Astrocyte (in vitro differentiated cells and primary cell): ENCODE measurements around the gene SPTLC3. TPM values are rescaled to one million over a fixed set of nuclear protein-coding genes. Genes with fewer than 3 reads are reported as not detected.

ENCODE experiments used
- DNase-seq: peaks from one replicate; pipeline ENCODE4 v3.0.0-alpha.2; 2010; ENCODE audit warnings: low read depth
- FAIRE-seq: peaks from 2 replicates; lab custom pipeline; 2011; peaks lifted over from hg19 to GRCh38; lab: Jason Lieb, UNC
- H2AFZ ChIP-seq: 2 replicates; pipeline ENCODE4 v1.6.0; 2012; ENCODE audit warnings: low read depth, low read length, inconsistent platforms
- H3K27ac ChIP-seq: 2 replicates; pipeline ENCODE4 v1.5.1; 2011; ENCODE audit warnings: low read depth, low read length, inconsistent platforms
- H3K27me3 ChIP-seq: 2 replicates; pipeline ENCODE4 v1.6.0; 2011; ENCODE audit warnings: low read length, inconsistent platforms; ENCODE audit not compliant: insufficient read depth
- H3K36me3 ChIP-seq: 2 replicates; pipeline ENCODE4 v1.5.1; 2011; ENCODE audit warnings: low read length, inconsistent platforms; ENCODE audit not compliant: insufficient read depth
- H3K4me1 ChIP-seq: 2 replicates; pipeline ENCODE4 v1.5.1; 2011; ENCODE audit warnings: low read length, inconsistent platforms; ENCODE audit not compliant: insufficient read depth
- H3K4me2 ChIP-seq: 2 replicates; pipeline ENCODE4 v1.6.0; 2012; ENCODE audit warnings: low read length, inconsistent platforms
- H3K4me3 ChIP-seq: 2 replicates; pipeline ENCODE4 v1.5.1; 2011; ENCODE audit warnings: low read depth, mild to moderate bottlenecking, low read length, inconsistent platforms; ENCODE audit not compliant: insufficient read depth
- H3K79me2 ChIP-seq: 2 replicates; pipeline ENCODE4 v1.6.0; 2012; ENCODE audit warnings: mild to moderate bottlenecking, low read length, inconsistent platforms; ENCODE audit not compliant: insufficient read depth
- H3K9ac ChIP-seq: 2 replicates; pipeline ENCODE4 v1.6.0; 2012; ENCODE audit warnings: mild to moderate bottlenecking, low read length, inconsistent platforms
- H3K9me3 ChIP-seq: 2 replicates; pipeline ENCODE4 v1.5.1; 2012; ENCODE audit warnings: low read depth, mild to moderate bottlenecking, low read length, inconsistent platforms; ENCODE audit not compliant: insufficient read depth
- H4K20me1 ChIP-seq: 2 replicates; pipeline ENCODE4 v1.6.0; 2012; ENCODE audit warnings: low read length, inconsistent platforms; ENCODE audit not compliant: insufficient read depth
- H3K27ac Mint-ChIP-seq: one replicate; pipeline ENCODE4 v1.8.0; 2021; ENCODE audit warnings: mild to moderate bottlenecking, mixed read lengths; ENCODE audit not compliant: unreplicated experiment
- H3K27me3 Mint-ChIP-seq: one replicate; pipeline ENCODE4 v1.8.0; 2021; ENCODE audit warnings: low read depth, mixed read lengths; ENCODE audit not compliant: unreplicated experiment
- H3K36me3 Mint-ChIP-seq: one replicate; pipeline ENCODE4 v1.8.0; 2021; ENCODE audit warnings: low read depth, mixed read lengths; ENCODE audit not compliant: unreplicated experiment
- H3K4me1 Mint-ChIP-seq: one replicate; pipeline ENCODE4 v1.8.0; 2021; ENCODE audit warnings: low read depth, mixed read lengths; ENCODE audit not compliant: unreplicated experiment
- H3K4me3 Mint-ChIP-seq: one replicate; pipeline ENCODE4 v1.8.0; 2021; ENCODE audit warnings: mild to moderate bottlenecking, moderate library complexity, mixed read lengths; ENCODE audit not compliant: unreplicated experiment
- H3K9me3 Mint-ChIP-seq: one replicate; pipeline ENCODE4 v1.8.0; 2021; ENCODE audit warnings: mild to moderate bottlenecking, mixed read lengths; ENCODE audit not compliant: unreplicated experiment
- EZH2 ChIP-seq: IDR thresholded peaks from 2 replicates; pipeline ENCODE4 v1.6.1; 2012; ENCODE audit warnings: mild to moderate bottlenecking, low read length, inconsistent platforms; ENCODE audit not compliant: insufficient read depth
- total RNA-seq: library from RNA; stranded (reverse); gene quantifications from 2 replicates; pipeline ENCODE4 v1.2.1, GENCODE V29; 2021
- TF ChIP-seq, protein P1 (sequence below): IDR thresholded peaks from 2 replicates; pipeline ENCODE4 v1.5.1; 2011; ENCODE audit warnings: low read depth, mild to moderate bottlenecking, inconsistent platforms, low read length, moderate library complexity; ENCODE audit not compliant: insufficient read depth

The SPTLC3 gene
- total RNA-seq, 1 donor from 2014 or later, result 5.7 TPM

DNA sequence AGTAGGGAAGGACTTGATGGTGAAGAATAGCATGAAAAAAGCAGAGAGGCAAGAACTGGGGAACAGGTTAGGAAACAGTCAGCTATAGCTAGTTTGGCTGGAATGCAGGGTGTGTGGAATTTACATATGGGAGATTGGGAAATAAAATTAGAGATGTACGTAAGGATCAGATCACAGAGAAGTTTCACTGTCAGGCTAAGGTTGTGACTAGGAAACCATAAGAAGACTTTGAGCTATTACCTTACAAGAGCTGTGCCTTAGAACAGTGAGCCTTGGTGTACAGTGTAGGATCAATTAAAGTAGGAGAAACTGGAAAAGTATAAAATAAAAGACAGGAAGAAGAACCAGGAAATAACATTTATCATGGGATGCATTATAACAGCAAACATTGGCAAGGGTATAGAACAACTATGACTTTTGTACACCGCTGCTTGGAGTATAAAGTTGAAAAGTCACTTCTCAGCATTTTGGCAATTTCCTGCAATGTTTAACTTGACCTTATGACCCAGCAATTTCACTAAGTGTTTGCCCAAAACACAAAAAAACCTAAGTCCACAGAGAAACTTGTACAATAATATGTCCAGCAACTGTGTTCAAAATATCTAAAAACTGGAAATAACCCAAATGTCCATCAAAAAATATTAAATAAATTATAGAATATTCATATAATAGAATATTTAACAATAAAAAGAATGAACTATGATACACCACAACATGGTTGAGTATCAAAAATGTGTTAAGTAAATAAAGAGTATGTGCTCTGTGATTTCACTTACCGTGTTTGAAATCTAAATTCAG is 31.2 kb upstream of the SPTLC3 start:
- H3K27me3 ChIP-seq, result no peaks in the 10 kb centered on the region
- DNase-seq (no peak), FAIRE-seq (no peak)
- no peaks in the 10 kb centered on the region for H3K27me3 Mint-ChIP-seq
- H3K4me2 ChIP-seq, result no peak overlapping the region
- no peak overlapping the region for H3K27ac Mint-ChIP-seq
- TF ChIP-seq EZH2, result no peak
- TF ChIP-seq, protein P1, sequence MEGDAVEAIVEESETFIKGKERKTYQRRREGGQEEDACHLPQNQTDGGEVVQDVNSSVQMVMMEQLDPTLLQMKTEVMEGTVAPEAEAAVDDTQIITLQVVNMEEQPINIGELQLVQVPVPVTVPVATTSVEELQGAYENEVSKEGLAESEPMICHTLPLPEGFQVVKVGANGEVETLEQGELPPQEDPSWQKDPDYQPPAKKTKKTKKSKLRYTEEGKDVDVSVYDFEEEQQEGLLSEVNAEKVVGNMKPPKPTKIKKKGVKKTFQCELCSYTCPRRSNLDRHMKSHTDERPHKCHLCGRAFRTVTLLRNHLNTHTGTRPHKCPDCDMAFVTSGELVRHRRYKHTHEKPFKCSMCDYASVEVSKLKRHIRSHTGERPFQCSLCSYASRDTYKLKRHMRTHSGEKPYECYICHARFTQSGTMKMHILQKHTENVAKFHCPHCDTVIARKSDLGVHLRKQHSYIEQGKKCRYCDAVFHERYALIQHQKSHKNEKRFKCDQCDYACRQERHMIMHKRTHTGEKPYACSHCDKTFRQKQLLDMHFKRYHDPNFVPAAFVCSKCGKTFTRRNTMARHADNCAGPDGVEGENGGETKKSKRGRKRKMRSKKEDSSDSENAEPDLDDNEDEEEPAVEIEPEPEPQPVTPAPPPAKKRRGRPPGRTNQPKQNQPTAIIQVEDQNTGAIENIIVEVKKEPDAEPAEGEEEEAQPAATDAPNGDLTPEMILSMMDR, result no peak
- H3K4me3 ChIP-seq, result no peak overlapping the region
- H3K27ac ChIP-seq, result no peak overlapping the region
- H3K9me3 ChIP-seq, result no peaks in the 10 kb centered on the region
- no peaks in the 10 kb centered on the region for H3K36me3 ChIP-seq
- H3K4me3 Mint-ChIP-seq, result no peak overlapping the region
- no peaks in the 10 kb centered on the region for H3K36me3 Mint-ChIP-seq
- no peaks in the 10 kb centered on the region for H3K9me3 Mint-ChIP-seq
- no peaks in the 10 kb centered on the region for H3K4me1 ChIP-seq
- H4K20me1 ChIP-seq, result no peaks in the 10 kb centered on the region
- H3K4me1 Mint-ChIP-seq, result peaks cover 2% of the 10 kb centered on the region
- no peak overlapping the region for H3K9ac ChIP-seq
- H3K79me2 ChIP-seq, result no peaks in the 10 kb centered on the region
- no peak overlapping the region for H2AFZ ChIP-seq

DNA sequence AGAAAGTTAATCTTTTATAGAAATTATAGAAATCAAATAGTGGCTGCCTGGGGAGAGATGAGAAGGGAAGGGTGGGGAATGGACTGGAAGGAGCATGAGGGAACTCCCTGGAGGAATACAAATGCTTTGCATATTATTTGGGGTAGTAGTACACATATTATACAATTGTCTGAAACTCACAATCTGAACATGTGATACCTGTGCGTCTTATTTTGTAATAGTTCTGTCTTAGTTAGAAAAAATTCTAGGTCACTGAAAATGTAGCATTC is 30.7 kb upstream of the SPTLC3 start:
- no peak overlapping the region for H3K27ac ChIP-seq
- no peak overlapping the region for H3K9ac ChIP-seq

More for the DNA sequence above, 30.7 kb upstream of the SPTLC3 start:
- H3K9me3 ChIP-seq, result no peaks in the 10 kb centered on the region
- H4K20me1 ChIP-seq, result no peaks in the 10 kb centered on the region
- Mint-ChIP-seq H3K9me3 (no peaks in the 10 kb centered on the region), H3K4me1 (peaks cover 2% of the 10 kb centered on the region), H3K4me3 (no peak overlapping the region), H3K36me3 (no peaks in the 10 kb centered on the region), H3K27me3 (no peaks in the 10 kb centered on the region), H3K27ac (no peak overlapping the region)
- FAIRE-seq (no peak), DNase-seq (no peak)
- no peak overlapping the region for H3K4me2 ChIP-seq
- no peaks in the 10 kb centered on the region for H3K79me2 ChIP-seq
- no peak overlapping the region for H3K4me3 ChIP-seq
- no peak overlapping the region for H2AFZ ChIP-seq
- H3K36me3 ChIP-seq, result no peaks in the 10 kb centered on the region
- H3K27me3 ChIP-seq, result no peaks in the 10 kb centered on the region
- H3K4me1 ChIP-seq, result no peaks in the 10 kb centered on the region
- TF ChIP-seq EZH2, result no peak
- TF ChIP-seq, protein P1, result no peak
